ENCODE measurements around the gene SRP19. TPM values are rescaled to one million over a fixed set of nuclear protein-coding genes. Genes with fewer than 3 reads are reported as not detected.

SRP19 gene
- total and polyA plus RNA-seq, 9 of the 15 experiments (the other 6 are each of a cell fraction or from before 2014, with no cell fraction given), result 52.3 to 357 (median 146) TPM

- TF ChIP-seq, protein P1, sequence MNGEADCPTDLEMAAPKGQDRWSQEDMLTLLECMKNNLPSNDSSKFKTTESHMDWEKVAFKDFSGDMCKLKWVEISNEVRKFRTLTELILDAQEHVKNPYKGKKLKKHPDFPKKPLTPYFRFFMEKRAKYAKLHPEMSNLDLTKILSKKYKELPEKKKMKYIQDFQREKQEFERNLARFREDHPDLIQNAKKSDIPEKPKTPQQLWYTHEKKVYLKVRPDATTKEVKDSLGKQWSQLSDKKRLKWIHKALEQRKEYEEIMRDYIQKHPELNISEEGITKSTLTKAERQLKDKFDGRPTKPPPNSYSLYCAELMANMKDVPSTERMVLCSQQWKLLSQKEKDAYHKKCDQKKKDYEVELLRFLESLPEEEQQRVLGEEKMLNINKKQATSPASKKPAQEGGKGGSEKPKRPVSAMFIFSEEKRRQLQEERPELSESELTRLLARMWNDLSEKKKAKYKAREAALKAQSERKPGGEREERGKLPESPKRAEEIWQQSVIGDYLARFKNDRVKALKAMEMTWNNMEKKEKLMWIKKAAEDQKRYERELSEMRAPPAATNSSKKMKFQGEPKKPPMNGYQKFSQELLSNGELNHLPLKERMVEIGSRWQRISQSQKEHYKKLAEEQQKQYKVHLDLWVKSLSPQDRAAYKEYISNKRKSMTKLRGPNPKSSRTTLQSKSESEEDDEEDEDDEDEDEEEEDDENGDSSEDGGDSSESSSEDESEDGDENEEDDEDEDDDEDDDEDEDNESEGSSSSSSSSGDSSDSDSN (IDR thresholded peaks at IDR 0.05; ENCODE audit: borderline replicate concordance in 1 of 2, low read depth in 2 of 2, low read length in 2 of 2), result no peak
- TF ChIP-seq ATF7 (IDR thresholded peaks at IDR 0.05), result no peak
- no peak for TF ChIP-seq SMAD3 (CRISPR knock-in tag; conservative IDR thresholded peaks at IDR 0.05)
- no peak for TF ChIP-seq ZFX (CRISPR knock-in tag; IDR thresholded peaks at IDR 0.05)
- no peak for TF ChIP-seq TCF7 (IDR thresholded peaks at IDR 0.05; ENCODE audit: borderline replicate concordance)
- TF ChIP-seq SOX6 (IDR thresholded peaks at IDR 0.05), result no peak
- no peak for TF ChIP-seq U2AF2 (optimal IDR thresholded peaks at IDR 0.05; ENCODE audit: low read depth, low read length)
- TF ChIP-seq RUNX1 (IDR thresholded peaks at IDR 0.05; ENCODE audit: low read depth), result no peak
- TF ChIP-seq ZNF140 (CRISPR knock-in tag; IDR thresholded peaks at IDR 0.05), result no peak
- no peak for TF ChIP-seq ESRRA (IDR thresholded peaks at IDR 0.05; ENCODE audit: borderline replicate concordance, low read depth)
- TF ChIP-seq ZNF507 (tag; conservative IDR thresholded peaks at IDR 0.05), result no peak
- no peak for TF ChIP-seq GTF2F1 (IDR thresholded peaks at IDR 0.05; ENCODE audit: low read depth, low read length)
- TF ChIP-seq RCOR1 (IDR thresholded peaks at IDR 0.05; ENCODE audit: borderline replicate concordance in 1 of 2, low read depth in 2 of 2, low read length in 2 of 2), result no peak
These were observed 9.9 kb downstream of the SRP19 start (continued) for GRCh38 chr5:112870966-112871365.
